HG02678 (cell line): ENCODE measurements around the gene RAB11FIP3.
A peak's percentile ranks its signal among the peaks of the same experiment; 100 is the strongest.

Experiments
- ATAC-seq: cut with Tn5 transposase; IDR thresholded peaks from one replicate; pipeline ENCODE4 v1.9.1; 2021; ENCODE audit warnings: mild to moderate bottlenecking, moderate library complexity; ENCODE audit not compliant: unreplicated experiment

The RAB11FIP3 gene

GRCh38 chr16:528111-529011, 102.9 kb downstream of the RAB11FIP3 start:
- peak; percentile 5 for ATAC-seq

GRCh38 chr16:529012-529575, 103.6 kb downstream of the RAB11FIP3 start:
- no peak for ATAC-seq

- no peak for ATAC-seq
Observed at GRCh38 chr16:530111-530817, 104.8 kb downstream of the RAB11FIP3 start.

- ATAC-seq, result no peak
Observed at GRCh38 chr16:531494-532125, 106.2 kb downstream of the RAB11FIP3 start.

- ATAC-seq, result no peak
Observed at GRCh38 chr16:533391-534123, 108.1 kb downstream of the RAB11FIP3 start.

- no peak for ATAC-seq
Observed at GRCh38 chr16:534135-534534, 108.7 kb downstream of the RAB11FIP3 start.

GRCh38 chr16:534856-535445, 109.5 kb downstream of the RAB11FIP3 start:
- ATAC-seq, result no peak

GRCh38 chr16:535446-536405, 110.3 kb downstream of the RAB11FIP3 start:
- ATAC-seq, result no peak

- ATAC-seq, result no peak
Observed at GRCh38 chr16:536746-537145, 111.3 kb downstream of the RAB11FIP3 start.

GRCh38 chr16:537415-538335, 112.2 kb downstream of the RAB11FIP3 start:
- ATAC-seq, result no peak

- ATAC-seq, result no peak
Observed at GRCh38 chr16:539901-540530, 114.6 kb downstream of the RAB11FIP3 start.

GRCh38 chr16:540645-541340, 115.3 kb downstream of the RAB11FIP3 start:
- ATAC-seq, result no peak

- ATAC-seq, result no peak
Observed at GRCh38 chr16:543301-544164, 118.1 kb downstream of the RAB11FIP3 start.

GRCh38 chr16:544517-544916, 119.1 kb downstream of the RAB11FIP3 start:
- no peak for ATAC-seq

GRCh38 chr16:546909-547770, 121.7 kb downstream of the RAB11FIP3 start:
- no peak for ATAC-seq
